MM.1S (cell line): ENCODE measurements around the gene TMEM80.

Experiments
- DNase-seq: peaks from one replicate; pipeline ENCODE4 v3.0.0-alpha.2; 2015
- H2AFZ ChIP-seq: fragments of 300-600 bp; sonication (generic); 2 replicates; pipeline ENCODE4 v1.6.0; 2016; ENCODE audit warnings: antibody characterized with exemption, low read length
- H3F3A ChIP-seq: fragments of 300-600 bp; sonication (generic); 2 replicates; pipeline ENCODE4 v1.6.1; 2016; ENCODE audit warnings: mild to moderate bottlenecking, antibody characterized with exemption, low read length, moderate library complexity, mixed read lengths; ENCODE audit not compliant: insufficient read depth
- H3K27ac ChIP-seq: fragments of 300-600 bp; sonication (generic); 2 replicates; pipeline ENCODE4 v1.5.1; 2016; ENCODE audit warnings: mild to moderate bottlenecking, low read length
- H3K27me3 ChIP-seq: fragments of 300-600 bp; sonication (generic); replicated peaks from 2 replicates; pipeline ENCODE4 v1.6.0; 2016; ENCODE audit warnings: low read length; ENCODE audit not compliant: insufficient read depth
- H3K36me3 ChIP-seq: fragments of 300-600 bp; sonication (generic); replicated peaks from 2 replicates; pipeline ENCODE4 v1.6.1; 2016; ENCODE audit warnings: mild to moderate bottlenecking, low read length, mixed read lengths; ENCODE audit not compliant: insufficient read depth
- H3K4me1 ChIP-seq: fragments of 300-600 bp; sonication (generic); 2 replicates; pipeline ENCODE4 v1.6.1; 2016; ENCODE audit warnings: low read length, mixed read lengths
- H3K4me2 ChIP-seq: fragments of 300-600 bp; sonication (generic); 2 replicates; pipeline ENCODE4 v1.6.0; 2016; ENCODE audit warnings: low read depth, low read length
- H3K4me3 ChIP-seq: fragments of 300-600 bp; sonication (generic); 2 replicates; pipeline ENCODE4 v1.5.1; 2016; ENCODE audit warnings: low read length, mixed read lengths
- H3K79me2 ChIP-seq: fragments of 300-600 bp; sonication (generic); 2 replicates; pipeline ENCODE4 v1.6.1; 2016; ENCODE audit warnings: mixed run types, low read length, mixed read lengths
- H3K9ac ChIP-seq: fragments of 300-600 bp; sonication (generic); 2 replicates; pipeline ENCODE4 v1.6.1; 2016; ENCODE audit warnings: low read length, mixed read lengths
- H3K9me2 ChIP-seq: fragments of 300-600 bp; sonication (generic); replicated peaks from 2 replicates; pipeline ENCODE4 v1.6.1; 2016; ENCODE audit warnings: mild to moderate bottlenecking, low read length, mixed read lengths; ENCODE audit not compliant: insufficient read depth
- H3K9me3 ChIP-seq: fragments of 300-600 bp; sonication (generic); replicated peaks from 2 replicates; pipeline ENCODE4 v1.6.1; 2016; ENCODE audit warnings: mild to moderate bottlenecking, low read length, mixed read lengths; ENCODE audit not compliant: insufficient read depth
- H4K20me1 ChIP-seq: fragments of 300-600 bp; sonication (generic); 2 replicates; pipeline ENCODE4 v1.6.1; 2016; ENCODE audit warnings: mild to moderate bottlenecking, low read length, moderate library complexity, mixed read lengths; ENCODE audit not compliant: insufficient read depth
- CTCF ChIP-seq: fragments of 300-600 bp; sonication (generic); IDR thresholded peaks from 2 replicates; pipeline ENCODE4 v1.5.1; 2016; ENCODE audit warnings: antibody characterized with exemption, low read length, mixed read lengths
- EZH2 ChIP-seq: fragments of 300-600 bp; sonication (generic); optimal IDR thresholded peaks from 2 replicates; pipeline ENCODE3; 2017; ENCODE audit warnings: low read depth, mild to moderate bottlenecking, antibody characterized with exemption, low read length, mixed read lengths
- EZH2phosphoT487 ChIP-seq: fragments of 300-600 bp; sonication (generic); IDR thresholded peaks from 2 replicates; pipeline ENCODE4 v1.6.1; 2018; ENCODE audit warnings: antibody characterized with exemption, low read length

The TMEM80 gene

GRCh38 chr11:702462-703461, 7.1 kb downstream of the TMEM80 start:
- no peak overlapping the region for H2AFZ ChIP-seq
- peaks cover 4% of the 10 kb centered on the region for H3K79me2 ChIP-seq
- no peaks in the 10 kb centered on the region for H3K36me3 ChIP-seq
- no peaks in the 10 kb centered on the region for H3K9me3 ChIP-seq
- no peak overlapping the region for H3K4me2 ChIP-seq
- 0 out of 2 replicates have a peak, but pooled peaks cover under 1% of the 10 kb centered on the region for H3F3A ChIP-seq
- no peak for DNase-seq
- H3K27me3 ChIP-seq, result peaks cover 20% of the 10 kb centered on the region
- TF ChIP-seq EZH2 (no peak), CTCF (no peak), EZH2phosphoT487 (no peak)
- no peaks in the 10 kb centered on the region for H3K9me2 ChIP-seq
- H3K4me1 ChIP-seq, result no peaks in the 10 kb centered on the region
- no peak overlapping the region for H3K27ac ChIP-seq
- no peaks in the 10 kb centered on the region for H4K20me1 ChIP-seq
- H3K9ac ChIP-seq, result no peak overlapping the region
- H3K4me3 ChIP-seq, result no peak overlapping the region

- peaks cover 27% of the 10 kb centered on the region for H3K27me3 ChIP-seq
- H3K27ac ChIP-seq, result no peak overlapping the region
- no peak overlapping the region for H2AFZ ChIP-seq
- DNase-seq, result no peak
- H3K79me2 ChIP-seq, result no peaks in the 10 kb centered on the region
- no peaks in the 10 kb centered on the region for H3F3A ChIP-seq
- no peaks in the 10 kb centered on the region for H3K36me3 ChIP-seq
- no peak overlapping the region for H3K9ac ChIP-seq
- no peak overlapping the region for H3K4me3 ChIP-seq
- H3K9me3 ChIP-seq, result no peaks in the 10 kb centered on the region
- H3K4me2 ChIP-seq, result no peak overlapping the region
- H4K20me1 ChIP-seq, result no peaks in the 10 kb centered on the region
- H3K9me2 ChIP-seq, result no peaks in the 10 kb centered on the region
- H3K4me1 ChIP-seq, result no peaks in the 10 kb centered on the region
- no peak for TF ChIP-seq CTCF
- TF ChIP-seq EZH2, result no peak
- TF ChIP-seq EZH2phosphoT487, result no peak
Measured at GRCh38 chr11:703506-703905, 7.9 kb downstream of the TMEM80 start.

GRCh38 chr11:704228-704674, 8.6 kb downstream of the TMEM80 start:
- Histone ChIP-seq H3K9me3 (no peaks in the 10 kb centered on the region), H3K4me2 (no peak overlapping the region), H3K27me3 (peaks cover 31% of the 10 kb centered on the region)

More at GRCh38 chr11:704228-704674, 8.6 kb downstream of the TMEM80 start:
- H3K36me3 ChIP-seq, result no peaks in the 10 kb centered on the region
- no peak overlapping the region for H3K9ac ChIP-seq
- H3K27ac ChIP-seq, result no peak overlapping the region
- H3K4me3 ChIP-seq, result no peak overlapping the region
- no peaks in the 10 kb centered on the region for H3K9me2 ChIP-seq
- no peaks in the 10 kb centered on the region for H3K79me2 ChIP-seq
- H2AFZ ChIP-seq, result no peak overlapping the region
- H4K20me1 ChIP-seq, result no peaks in the 10 kb centered on the region
- no peaks in the 10 kb centered on the region for H3K4me1 ChIP-seq
- no peak for DNase-seq
- TF ChIP-seq EZH2phosphoT487 (no peak), CTCF (no peak), EZH2 (no peak)
- H3F3A ChIP-seq, result no peaks in the 10 kb centered on the region
